ENCODE measurements around the gene KRTAP5-5.
"Not testable (repeated sequence)": the region's sequence is repeated elsewhere in the genome, so short reads cannot be mapped to it uniquely, and the experiment has no call there.

KRTAP5-5 gene

DNA sequence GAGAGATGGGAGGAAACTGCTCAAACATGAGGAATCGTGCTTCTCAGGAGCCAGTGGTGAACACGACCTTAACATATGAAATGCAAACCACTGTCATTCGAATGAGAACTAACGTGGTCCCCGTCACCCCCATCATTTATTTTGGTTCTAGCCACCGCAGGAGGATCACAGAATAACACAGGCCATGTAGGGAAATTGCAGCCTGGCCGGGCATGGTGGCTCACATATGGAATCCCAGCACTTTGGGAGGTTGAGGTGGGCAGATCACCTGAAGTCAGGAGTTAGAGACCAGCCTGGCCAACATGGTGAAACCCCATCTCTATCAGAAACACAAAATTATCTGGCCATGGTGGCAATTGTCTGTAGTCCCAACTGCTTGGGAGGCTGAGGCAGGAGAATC lies 27.1 kb downstream of the KRTAP5-5 start:
- DNase-seq (ENCODE audit: low spot score): no peak

DNA sequence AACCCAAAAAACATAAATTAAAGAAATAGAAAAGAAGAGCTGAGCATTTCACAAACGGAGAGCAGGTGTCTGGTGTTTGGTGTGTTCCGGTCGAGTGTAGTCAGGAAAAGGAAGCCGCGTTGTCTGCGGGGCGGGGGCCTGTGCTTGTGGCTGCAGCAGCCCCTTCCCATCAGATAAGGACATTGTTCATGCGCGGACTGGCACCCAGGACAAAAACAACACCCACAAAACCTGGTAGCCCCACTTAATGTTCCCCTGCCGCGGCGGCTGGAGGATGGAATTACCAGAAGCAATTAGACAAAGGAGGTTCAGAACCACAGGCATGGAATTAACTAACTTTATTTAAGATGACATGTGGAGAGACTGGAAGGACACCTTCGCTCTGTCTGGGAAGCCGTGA lies 29.9 kb downstream of the KRTAP5-5 start:
- no peak for DNase-seq (ENCODE audit: low spot score)

- no peak for DNase-seq (ENCODE audit: low spot score)
Observed at GRCh38 chr11:1660111-1660867, 30.7 kb downstream of the KRTAP5-5 start.

DNA sequence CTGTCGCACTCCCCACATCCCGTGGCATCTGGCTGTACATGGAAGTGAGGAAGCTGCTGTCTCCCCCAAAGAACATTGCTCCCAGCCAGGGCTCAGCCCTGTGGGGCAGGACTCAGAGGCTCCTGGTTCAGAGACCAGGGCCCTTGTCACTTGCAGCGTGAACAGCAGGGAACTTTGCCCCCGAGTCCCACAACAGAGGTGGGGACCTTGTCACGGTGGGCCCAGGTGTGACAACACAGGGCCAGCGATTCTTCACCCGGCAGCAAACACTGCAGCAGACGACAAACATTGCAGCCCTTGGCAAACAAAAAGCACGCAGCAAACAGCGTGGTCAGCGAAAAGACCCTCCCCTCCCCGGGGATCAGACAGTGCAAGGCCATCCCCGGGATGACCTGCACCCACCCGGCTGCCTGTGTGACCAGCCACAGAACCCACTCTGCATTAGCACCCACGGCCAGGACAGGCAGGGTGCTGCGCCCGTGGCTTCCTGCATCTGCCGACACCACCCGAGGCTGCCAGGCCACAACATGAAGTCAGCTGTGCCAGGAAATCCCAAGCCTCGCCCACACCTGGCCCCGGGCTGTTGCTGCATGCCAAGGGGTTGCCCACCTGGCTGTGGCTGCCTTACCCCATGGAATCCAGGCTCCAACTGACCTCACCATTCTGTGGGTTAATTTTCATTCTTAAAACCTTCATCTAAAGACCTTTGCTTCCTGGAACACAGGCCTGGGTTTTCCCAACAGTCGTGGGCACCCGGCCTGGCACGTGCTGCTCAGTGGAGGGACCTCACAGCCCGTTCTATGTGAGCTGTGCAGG lies 32.1 kb downstream of the KRTAP5-5 start:
- DNase-seq (ENCODE audit: low spot score): not testable (repeated sequence)

- not testable (repeated sequence) for DNase-seq (ENCODE audit: low spot score)
Observed at GRCh38 chr11:1662699-1663283, 33.2 kb downstream of the KRTAP5-5 start.

DNA sequence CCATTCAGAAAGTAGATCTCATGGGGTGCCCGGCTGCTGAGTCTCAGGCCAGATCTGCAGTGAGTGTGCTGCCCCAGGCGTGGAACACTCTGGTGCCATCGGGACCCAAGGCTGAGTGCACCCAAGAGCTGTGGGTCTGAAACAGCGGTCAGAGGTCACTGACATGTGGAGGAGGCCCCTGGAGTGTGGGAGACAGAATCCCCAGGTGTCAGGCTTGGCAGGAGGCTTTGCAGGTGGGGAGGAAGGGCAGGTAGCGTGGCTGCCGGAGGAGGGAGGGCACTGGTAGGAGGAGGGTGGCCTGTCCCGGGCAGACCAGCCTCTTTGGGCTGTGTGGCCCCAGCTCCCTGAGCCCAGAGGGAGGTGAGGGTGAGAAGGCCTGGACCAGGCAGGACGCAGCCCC lies 35.7 kb downstream of the KRTAP5-5 start:
- no peak for DNase-seq (ENCODE audit: low spot score)

- DNase-seq (ENCODE audit: low spot score): no peak
Observed at GRCh38 chr11:1667121-1667850, 37.7 kb downstream of the KRTAP5-5 start.

DNA sequence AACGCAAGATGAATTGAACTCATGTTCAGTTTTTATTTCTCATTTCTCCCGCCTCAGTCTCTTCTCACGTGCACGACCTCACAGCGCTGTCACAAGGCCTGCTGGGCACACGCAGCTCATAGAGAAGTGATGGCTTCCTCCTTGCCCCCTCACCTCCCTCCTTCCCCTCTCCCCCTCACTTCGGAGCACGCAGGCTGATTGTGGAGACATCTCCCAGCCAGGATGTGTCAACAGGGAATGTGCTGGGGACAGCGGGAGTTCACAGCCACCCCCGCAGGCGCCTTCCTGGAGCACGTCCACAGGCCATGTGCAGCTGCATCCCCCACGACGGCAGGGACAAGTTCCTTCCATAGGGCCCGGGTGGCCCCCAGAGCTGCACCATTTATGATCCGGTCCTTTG lies 38.3 kb downstream of the KRTAP5-5 start:
- DNase-seq (ENCODE audit: low spot score): no peak

GRCh38 chr11:1668911-1669473 lies 39.4 kb downstream of the KRTAP5-5 start:
- no peak for DNase-seq (ENCODE audit: low spot score)

GRCh38 chr11:1669546-1670218 lies 40.1 kb downstream of the KRTAP5-5 start:
- no peak for DNase-seq (ENCODE audit: low spot score)

DNA sequence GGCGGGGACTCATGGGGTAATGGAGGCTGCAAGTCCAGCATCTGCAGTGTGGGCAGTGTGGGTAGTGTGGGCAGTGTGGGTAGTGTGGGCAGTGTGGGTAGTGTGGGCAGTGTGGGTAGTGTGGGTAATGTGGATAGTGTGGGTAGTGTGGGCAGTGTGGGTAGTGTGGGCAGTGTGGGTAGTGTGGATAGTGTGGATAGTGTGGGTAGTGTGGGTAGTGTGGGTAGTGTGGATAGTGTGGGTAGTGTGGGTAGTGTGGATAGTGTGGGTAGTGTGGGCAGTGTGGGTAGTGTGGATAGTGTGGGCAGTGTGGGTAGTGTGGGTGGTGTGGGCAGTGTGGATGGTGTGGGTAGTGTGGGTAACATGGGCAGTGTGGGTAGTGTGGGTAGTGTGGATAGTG lies 40.9 kb downstream of the KRTAP5-5 start:
- DNase-seq (ENCODE audit: low spot score): not testable (repeated sequence)

DNA sequence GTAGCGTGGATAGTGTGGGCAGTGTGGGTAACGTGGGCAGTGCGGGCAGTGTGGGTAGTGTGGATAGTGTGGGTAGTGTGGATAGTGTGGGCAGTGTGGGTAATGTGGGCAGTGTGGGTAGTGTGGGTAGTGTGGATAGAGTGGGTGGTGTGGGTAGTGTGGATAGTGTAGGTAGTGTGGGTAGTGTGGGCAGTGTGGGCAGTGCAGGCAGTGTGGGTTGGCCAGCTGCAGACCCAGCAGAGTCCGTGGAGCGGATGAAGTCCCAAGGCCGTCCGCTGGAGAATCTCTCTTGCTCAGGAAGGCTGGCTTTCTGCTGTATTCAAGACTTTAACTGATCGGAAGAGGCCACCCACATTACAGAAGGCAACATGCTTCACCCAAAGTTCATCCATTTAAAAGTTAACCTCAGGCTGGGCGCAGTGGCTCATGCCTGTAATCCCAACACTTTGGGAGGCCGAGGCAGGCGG lies 41.4 kb downstream of the KRTAP5-5 start:
- DNase-seq (ENCODE audit: low spot score): no peak

DNA sequence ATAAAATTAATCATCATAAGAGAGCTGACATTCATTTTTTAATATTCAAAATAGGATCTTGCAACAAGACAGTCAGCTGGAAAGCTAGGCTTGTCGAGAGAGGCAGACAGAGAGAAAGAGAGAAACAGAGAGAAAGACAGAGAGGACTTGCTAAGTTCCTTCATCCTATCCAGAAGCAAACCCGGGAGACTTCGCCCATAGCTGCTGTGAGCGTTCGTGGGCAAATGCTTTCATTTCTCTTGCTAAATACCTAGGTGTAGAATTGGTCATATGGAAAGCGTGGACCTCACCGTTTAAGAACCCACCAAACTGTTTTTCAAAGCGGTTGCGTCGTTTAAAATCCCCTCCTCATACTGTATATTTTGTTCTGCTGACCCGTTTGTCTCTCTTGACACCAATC lies 42.1 kb downstream of the KRTAP5-5 start:
- DNase-seq (ENCODE audit: low spot score): no peak

GRCh38 chr11:1672613-1673350 lies 43.2 kb downstream of the KRTAP5-5 start:
- no peak for DNase-seq (ENCODE audit: low spot score)

GRCh38 chr11:1673446-1674172 lies 44.0 kb downstream of the KRTAP5-5 start:
- no peak for DNase-seq (ENCODE audit: low spot score)

DNA sequence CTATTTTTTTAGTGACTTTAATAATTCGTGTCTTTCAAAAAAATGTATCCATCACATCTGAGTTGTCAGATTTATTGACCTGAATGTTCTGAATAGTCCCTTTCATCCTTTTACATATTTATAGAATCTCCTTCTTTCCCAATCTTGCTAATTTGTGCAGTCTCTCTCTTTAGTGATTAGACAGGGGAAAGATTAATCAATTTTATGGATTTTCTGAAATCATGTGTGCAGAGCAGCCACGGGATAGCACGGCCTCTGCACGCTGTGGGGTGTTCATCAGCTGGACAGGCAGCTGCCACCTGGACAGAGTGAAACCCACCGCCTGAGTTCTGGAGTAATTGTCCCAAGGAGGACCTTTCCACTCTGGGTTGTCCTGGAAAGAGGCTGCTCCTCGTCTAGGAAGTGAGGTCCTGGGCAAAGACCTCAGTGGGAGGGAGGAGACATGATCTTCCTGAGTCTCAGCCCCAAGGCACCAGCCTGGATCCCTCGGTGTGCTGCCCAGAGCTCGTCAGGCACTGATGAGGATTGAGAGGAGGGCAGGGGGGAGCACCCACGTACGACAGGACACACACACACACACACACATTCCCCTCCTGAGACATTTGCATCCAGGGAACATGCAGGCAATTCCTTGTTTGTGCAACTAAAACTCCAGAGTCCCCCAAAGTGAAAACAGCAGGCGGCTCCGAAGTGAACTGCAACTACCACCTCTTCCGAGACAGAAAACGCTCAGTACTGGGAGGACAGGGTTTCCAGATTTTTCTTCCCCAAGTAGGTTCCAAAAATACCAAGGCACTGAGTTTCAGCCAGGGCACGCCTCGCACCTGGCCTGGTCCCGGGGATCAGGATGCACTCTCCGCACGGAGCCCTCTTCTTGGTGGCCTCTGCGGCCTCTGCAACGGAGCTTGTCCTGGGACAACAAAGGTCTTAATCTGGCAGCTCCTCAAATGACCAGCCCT lies 44.9 kb downstream of the KRTAP5-5 start:
- DNase-seq (ENCODE audit: low spot score): no peak

GRCh38 chr11:1675536-1676228 lies 46.1 kb downstream of the KRTAP5-5 start:
- no peak for DNase-seq (ENCODE audit: low spot score)

DNA sequence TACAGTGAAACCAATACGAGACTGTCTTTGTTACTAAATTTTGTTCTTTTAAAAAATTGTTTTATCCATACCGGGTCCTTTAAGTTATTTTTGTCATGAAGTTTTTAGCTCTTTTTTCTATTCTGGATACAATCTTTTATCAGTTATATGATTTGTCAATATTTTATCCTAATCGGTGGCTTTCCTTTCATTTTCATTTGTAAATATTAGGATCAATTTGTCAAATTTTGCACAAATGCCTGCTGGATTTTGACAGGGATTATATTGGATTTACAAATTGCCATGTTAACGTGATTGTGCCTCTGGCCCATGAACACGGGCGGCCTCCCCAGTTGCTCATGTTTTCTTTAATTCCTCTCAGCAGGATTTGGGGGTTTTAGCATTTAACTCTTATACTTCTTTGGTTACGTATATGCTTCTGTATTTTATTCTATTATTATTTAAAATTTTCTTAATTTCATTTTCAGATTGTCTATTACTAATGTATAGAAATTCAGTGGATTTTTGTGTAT lies 46.7 kb downstream of the KRTAP5-5 start:
- DNase-seq (ENCODE audit: low spot score): no peak

Data from HuH-7.5 (cell line).